ENCODE measurements around the gene ALKBH2.

The ALKBH2 gene

DNA sequence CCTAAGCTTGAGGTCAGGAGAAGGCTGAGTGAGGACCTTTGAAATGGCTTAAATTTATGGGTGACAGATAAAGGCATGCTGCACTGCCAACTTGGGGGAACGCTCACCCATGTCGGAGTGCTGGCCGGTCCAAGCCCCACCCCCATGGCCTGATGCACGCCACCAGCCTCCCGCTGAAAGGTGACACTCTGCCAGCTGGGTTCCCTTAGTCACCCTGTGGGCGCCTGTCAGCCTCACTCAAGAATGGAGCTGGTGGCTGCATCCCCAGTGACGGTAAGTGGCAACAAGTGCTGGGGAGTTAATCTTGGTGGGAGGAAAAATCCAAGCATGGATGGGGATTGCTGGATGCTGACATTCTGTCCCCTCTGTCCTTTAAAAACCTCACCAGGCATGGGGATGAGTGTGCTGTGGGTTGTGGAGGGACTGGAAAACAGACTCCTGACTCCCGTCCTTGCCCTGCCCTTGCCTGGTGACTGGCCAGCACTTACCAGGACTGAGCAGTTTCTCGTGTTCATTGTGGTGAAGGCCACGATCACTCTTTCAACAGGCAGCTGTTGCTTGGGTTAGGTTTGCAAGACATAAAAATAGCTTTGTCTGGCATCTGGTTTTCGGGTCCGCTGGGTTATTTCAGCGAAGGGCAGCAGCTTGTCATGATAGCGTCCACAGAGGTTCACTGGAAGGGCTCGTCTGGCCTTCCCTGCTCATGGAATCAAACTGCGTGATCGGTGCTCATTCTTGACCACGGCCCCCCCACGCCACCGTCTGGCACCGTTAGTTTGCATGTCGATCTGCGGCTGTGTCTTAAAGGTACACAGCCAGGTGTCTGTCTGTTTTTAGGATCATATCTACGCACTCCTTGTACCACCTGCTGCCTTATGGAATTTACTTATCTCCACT is 38.1 kb upstream of the ALKBH2 start:
- TF ChIP-seq, protein P1, sequence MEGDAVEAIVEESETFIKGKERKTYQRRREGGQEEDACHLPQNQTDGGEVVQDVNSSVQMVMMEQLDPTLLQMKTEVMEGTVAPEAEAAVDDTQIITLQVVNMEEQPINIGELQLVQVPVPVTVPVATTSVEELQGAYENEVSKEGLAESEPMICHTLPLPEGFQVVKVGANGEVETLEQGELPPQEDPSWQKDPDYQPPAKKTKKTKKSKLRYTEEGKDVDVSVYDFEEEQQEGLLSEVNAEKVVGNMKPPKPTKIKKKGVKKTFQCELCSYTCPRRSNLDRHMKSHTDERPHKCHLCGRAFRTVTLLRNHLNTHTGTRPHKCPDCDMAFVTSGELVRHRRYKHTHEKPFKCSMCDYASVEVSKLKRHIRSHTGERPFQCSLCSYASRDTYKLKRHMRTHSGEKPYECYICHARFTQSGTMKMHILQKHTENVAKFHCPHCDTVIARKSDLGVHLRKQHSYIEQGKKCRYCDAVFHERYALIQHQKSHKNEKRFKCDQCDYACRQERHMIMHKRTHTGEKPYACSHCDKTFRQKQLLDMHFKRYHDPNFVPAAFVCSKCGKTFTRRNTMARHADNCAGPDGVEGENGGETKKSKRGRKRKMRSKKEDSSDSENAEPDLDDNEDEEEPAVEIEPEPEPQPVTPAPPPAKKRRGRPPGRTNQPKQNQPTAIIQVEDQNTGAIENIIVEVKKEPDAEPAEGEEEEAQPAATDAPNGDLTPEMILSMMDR (IDR thresholded peaks at IDR 0.05; ENCODE audit: insufficient read depth, low read depth, low read length, missing control alignments), result no peak
- no peak overlapping the region for H3K4me3 ChIP-seq (ENCODE audit: low read depth, low read length)
- DNase-seq (ENCODE audit: low read depth), result no peak

DNA sequence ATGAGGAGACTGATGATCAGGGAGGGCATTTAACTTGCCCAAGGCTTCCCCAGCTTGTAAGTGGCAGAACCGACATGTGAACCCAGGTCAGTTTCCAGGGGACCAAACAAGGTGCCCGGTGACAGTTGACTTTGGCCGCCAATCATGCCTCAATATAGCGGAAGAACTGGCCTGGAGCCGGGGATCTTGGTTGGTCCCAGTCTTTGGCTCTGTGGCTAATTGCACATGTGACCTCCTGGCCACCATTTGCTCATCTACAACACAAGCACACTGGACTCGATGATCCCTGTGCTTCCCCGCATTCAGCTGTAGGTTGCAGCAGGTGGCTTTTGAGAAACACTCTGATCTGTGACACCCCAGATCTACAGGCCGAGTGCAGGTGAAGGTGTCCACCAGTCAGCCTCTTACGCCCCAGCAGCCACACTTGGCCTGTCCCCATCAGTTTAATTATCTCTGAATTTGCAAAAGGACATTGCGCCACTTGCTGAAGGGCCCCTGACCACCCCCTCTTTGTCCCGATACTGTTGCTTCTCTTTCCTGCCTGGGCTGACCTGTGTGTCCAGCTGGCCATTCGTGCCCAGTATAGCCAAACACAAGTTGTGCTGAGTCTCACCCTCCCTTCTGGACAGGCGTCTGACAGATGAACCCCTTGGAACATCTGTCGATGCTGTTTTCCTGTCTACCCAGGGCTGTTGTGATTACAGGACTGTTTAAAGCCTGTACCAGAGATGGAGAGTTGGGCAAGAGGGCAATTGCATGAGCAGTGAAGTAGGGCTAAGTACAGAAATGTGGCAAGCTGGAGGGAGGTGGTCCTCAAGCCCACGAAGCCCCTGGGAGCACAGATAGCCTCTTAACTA is 37.3 kb upstream of the ALKBH2 start:
- no peak overlapping the region for H3K4me3 ChIP-seq (ENCODE audit: low read depth, low read length)
- TF ChIP-seq, protein P1 (IDR thresholded peaks at IDR 0.05; ENCODE audit: insufficient read depth, low read depth, low read length, missing control alignments), result no peak
- DNase-seq (ENCODE audit: low read depth), result no peak

DNA sequence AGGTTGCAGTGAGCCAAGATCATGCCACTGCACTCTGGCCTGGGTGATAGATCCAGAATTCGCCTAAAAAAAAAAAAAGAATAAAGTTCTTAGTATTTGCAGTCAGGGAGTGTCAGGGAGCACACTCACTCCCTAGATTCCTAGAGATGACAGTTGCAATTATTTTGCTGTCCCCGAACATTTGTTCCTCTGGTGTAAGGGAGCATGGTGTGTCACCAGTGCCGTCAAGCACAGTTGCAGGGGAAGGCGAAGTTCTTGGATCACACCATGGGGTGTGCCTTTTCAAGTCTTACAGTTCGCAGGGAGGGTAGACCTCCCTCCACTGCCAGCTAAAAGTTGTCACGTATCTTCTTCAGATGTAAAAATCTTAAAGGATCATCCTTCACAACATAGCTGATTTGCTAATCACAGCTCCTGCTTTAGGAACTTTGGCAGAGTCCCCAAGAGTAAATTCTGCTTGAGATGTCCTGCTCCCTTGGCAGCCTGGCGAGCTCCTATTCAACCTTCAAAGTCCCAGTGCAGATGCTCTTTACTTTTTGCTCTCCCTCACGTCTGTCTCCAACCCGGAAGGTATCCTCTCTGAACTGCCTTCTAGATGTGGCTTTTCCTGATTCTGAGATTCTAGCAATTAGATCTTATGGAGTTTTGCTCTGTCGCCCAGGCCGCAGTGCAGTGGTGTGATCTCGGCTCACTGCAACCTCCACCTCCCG is 34.4 kb upstream of the ALKBH2 start:
- TF ChIP-seq, protein P1 (IDR thresholded peaks at IDR 0.05; ENCODE audit: insufficient read depth, low read depth, low read length, missing control alignments), result no peak
- DNase-seq (ENCODE audit: low read depth), result no peak

DNA sequence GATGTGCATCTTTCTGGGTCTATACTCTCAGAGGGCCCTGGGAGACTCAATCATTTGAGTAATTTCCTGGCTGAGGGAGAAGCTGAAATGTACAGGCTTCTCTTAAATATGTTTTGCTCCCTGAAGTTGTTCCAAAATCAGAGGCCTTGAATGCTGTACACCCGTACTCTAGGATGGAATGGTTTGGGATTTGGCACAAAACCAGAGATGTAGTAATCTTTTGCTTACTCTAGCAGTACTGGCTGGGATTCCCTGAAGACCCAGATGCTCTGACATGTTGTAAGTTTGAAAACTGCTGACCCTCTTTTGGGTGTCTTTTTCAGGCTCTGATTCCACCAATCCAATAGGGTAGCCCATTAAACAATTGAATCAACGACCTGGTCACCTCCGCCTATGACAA is 33.5 kb upstream of the ALKBH2 start:
- DNase-seq (ENCODE audit: low read depth), result no peak
- H3K4me3 ChIP-seq (ENCODE audit: low read depth, low read length), result no peak overlapping the region
- TF ChIP-seq, protein P1 (IDR thresholded peaks at IDR 0.05; ENCODE audit: insufficient read depth, low read depth, low read length, missing control alignments), result no peak

More for the DNA sequence above, 34.4 kb upstream of the ALKBH2 start:
- H3K4me3 ChIP-seq (ENCODE audit: low read depth, low read length), result no peak overlapping the region

DNA sequence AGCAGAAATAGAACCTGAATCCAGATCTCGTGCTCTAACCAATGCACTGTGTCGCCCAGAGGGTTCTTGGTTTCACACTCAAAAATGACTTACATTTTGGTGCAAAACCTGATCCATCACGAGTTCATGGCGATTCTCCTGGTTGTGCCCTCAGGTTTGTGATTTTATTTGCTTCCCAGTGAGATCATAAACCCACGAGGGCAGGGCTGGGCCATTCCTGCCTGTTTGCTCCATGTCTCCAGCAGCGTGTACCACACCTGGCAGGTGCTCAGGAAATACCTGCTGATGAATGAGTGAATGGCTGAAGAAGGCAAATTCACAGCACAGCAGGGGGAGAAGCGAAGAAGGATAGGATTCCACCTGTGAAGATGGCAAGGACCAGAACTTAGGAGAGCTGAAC is 32.5 kb upstream of the ALKBH2 start:
- DNase-seq (ENCODE audit: low read depth), result no peak
- H3K4me3 ChIP-seq (ENCODE audit: low read depth, low read length), result no peak overlapping the region
- TF ChIP-seq, protein P1 (IDR thresholded peaks at IDR 0.05; ENCODE audit: insufficient read depth, low read depth, low read length, missing control alignments), result no peak

DNA sequence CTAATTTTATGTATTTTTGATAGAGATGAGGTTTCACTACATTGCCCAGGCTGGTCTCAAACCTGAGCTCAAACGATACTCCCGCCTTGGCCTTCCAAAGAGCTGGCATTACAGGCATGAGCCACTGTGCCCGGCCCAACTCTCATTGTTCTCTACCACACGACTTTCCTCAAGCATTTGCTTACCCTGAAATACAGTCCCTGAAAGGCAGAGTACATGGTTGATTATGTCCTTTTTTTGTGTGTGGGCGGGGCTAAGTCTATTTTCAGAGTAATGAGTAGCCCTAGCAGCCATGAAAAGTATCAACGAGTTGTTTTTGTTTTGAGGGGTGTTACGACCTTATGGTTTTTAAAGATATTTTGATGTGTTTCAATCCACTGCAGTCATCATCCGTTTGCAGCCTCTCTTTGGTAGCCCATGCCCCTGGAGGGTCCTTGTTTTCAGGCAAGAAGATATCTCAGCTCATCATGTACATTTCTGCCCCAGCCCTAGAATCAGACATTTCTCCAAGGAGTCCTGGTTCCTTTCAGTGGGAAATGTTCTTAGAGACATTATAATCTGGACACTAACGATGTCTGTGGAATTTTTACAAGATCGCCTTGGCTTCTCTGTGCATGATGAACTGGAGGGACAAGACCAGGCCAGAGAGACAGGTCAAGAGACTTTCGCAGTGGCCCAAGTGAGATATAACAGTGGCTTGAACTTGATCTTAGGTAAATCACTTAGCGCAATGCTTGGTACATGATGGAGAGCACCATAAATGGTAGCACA is 31.8 kb upstream of the ALKBH2 start:
- TF ChIP-seq, protein P1 (IDR thresholded peaks at IDR 0.05; ENCODE audit: insufficient read depth, low read depth, low read length, missing control alignments), result no peak
- DNase-seq (ENCODE audit: low read depth), result no peak
- H3K4me3 ChIP-seq (ENCODE audit: low read depth, low read length), result no peak overlapping the region

Measured in GM12865 (cell line).